Right atrium auricular region (tissue), 2 donors: ENCODE data around the gene CNDP1. TPM values are rescaled to one million over a fixed set of nuclear protein-coding genes. Genes with fewer than 3 reads are reported as not detected.

ENCODE experiments used
- DNase-seq: peaks from one replicate; pipeline ENCODE4 v3.0.0-alpha.2; 2019; ENCODE audit warnings: low spot score
- H3K27ac ChIP-seq, 2 donors: fragments of 200-600 bp; sonication (generic); 1 replicate in 1 of 2; 2 replicates in 1 of 2; pipeline ENCODE4 v1.5.1; 2016 to 2019
- H3K27me3 ChIP-seq, 2 donors: fragments of 200-600 bp; sonication (generic); one replicate each; pipeline versions ENCODE4 v1.5.1 to v1.6.0; 2017 to 2019
- H3K36me3 ChIP-seq: fragments of 200-600 bp; sonication (generic); one replicate; pipeline ENCODE4 v1.5.1; 2016
- H3K4me1 ChIP-seq, 2 donors: fragments of 200-600 bp; sonication (generic); one replicate each; pipeline versions ENCODE4 v1.5.1 to v1.6.0; 2017 to 2019
- H3K4me3 ChIP-seq, 2 donors: fragments of 200-600 bp; sonication (generic); 1 replicate in 1 of 2; 2 replicates in 1 of 2; pipeline ENCODE4 v1.5.1; 2017 to 2019; ENCODE audit warnings: mild to moderate bottlenecking in 1 of 2, moderate library complexity in 1 of 2
- H3K9me3 ChIP-seq, 2 donors: fragments of 200-600 bp; sonication (generic); one replicate each; pipeline ENCODE4 v1.5.1; 2019
- CTCF ChIP-seq, 2 donors: fragments of 200-600 bp; sonication (generic); IDR thresholded peaks; one replicate each; pipeline ENCODE4 v1.5.1; 2019; ENCODE audit warnings: antibody characterized with exemption in 2 of 2
- total RNA-seq, 2 donors: library from RNA; depleted of rRNA; stranded (reverse); fragments of >200 nt; gene quantifications; one replicate each; pipeline ENCODE4 v1.1.0, GENCODE V29; 2016

The CNDP1 gene
- total RNA-seq, 2 donors from 2014 or later = not detected

- no peak for DNase-seq
- no peaks in the 10 kb centered on the region for H3K9me3 ChIP-seq
- H3K4me3 ChIP-seq = no peak overlapping the region
- no peaks in the 10 kb centered on the region for H3K4me1 ChIP-seq
- no peak for TF ChIP-seq CTCF (IDR thresholded peaks at IDR 0.05)
- no peaks in the 10 kb centered on the region for H3K36me3 ChIP-seq
- H3K27ac ChIP-seq = no peak overlapping the region
- H3K27me3 ChIP-seq = no peaks in the 10 kb centered on the region
Measured at GRCh38 chr18:74528478-74528877, 5.8 kb upstream of the CNDP1 start.

- Histone ChIP-seq H3K27ac (no peak overlapping the region), H3K36me3 (no peaks in the 10 kb centered on the region), H3K9me3 (no peaks in the 10 kb centered on the region), H3K4me1 (no peaks in the 10 kb centered on the region), H3K27me3 (no peaks in the 10 kb centered on the region), H3K4me3 (no peak overlapping the region)
- DNase-seq = no peak
- no peak for TF ChIP-seq CTCF (IDR thresholded peaks at IDR 0.05)
Measured at GRCh38 chr18:74528913-74529312, 5.4 kb upstream of the CNDP1 start.

GRCh38 chr18:74529378-74529777 is 4.9 kb upstream of the CNDP1 start:
- DNase-seq = no peak
- Histone ChIP-seq H3K9me3 (no peaks in the 10 kb centered on the region), H3K4me1 (no peaks in the 10 kb centered on the region), H3K27ac (no peak overlapping the region), H3K4me3 (no peak overlapping the region), H3K36me3 (no peaks in the 10 kb centered on the region), H3K27me3 (no peaks in the 10 kb centered on the region)
- no peak for TF ChIP-seq CTCF (IDR thresholded peaks at IDR 0.05)

GRCh38 chr18:74529811-74530583 is 4.3 kb upstream of the CNDP1 start:
- TF ChIP-seq CTCF (IDR thresholded peaks at IDR 0.05) = no peak
- Histone ChIP-seq H3K36me3 (no peaks in the 10 kb centered on the region), H3K9me3 (no peaks in the 10 kb centered on the region), H3K4me3 (no peak overlapping the region), H3K4me1 (no peaks in the 10 kb centered on the region), H3K27me3 (no peaks in the 10 kb centered on the region), H3K27ac (no peak overlapping the region)
- no peak for DNase-seq

- TF ChIP-seq CTCF (IDR thresholded peaks at IDR 0.05) = no peak
- Histone ChIP-seq H3K27me3 (no peaks in the 10 kb centered on the region), H3K9me3 (no peaks in the 10 kb centered on the region), H3K4me1 (no peaks in the 10 kb centered on the region), H3K27ac (no peak overlapping the region), H3K36me3 (no peaks in the 10 kb centered on the region), H3K4me3 (no peak overlapping the region)
- DNase-seq = no peak
Measured at GRCh38 chr18:74530584-74530862, 3.8 kb upstream of the CNDP1 start.

- DNase-seq = no peak
- no peaks in the 10 kb centered on the region for H3K27me3 ChIP-seq
- no peak overlapping the region for H3K27ac ChIP-seq
- H3K4me1 ChIP-seq = no peaks in the 10 kb centered on the region
- no peak overlapping the region for H3K4me3 ChIP-seq
- H3K36me3 ChIP-seq = no peaks in the 10 kb centered on the region
- TF ChIP-seq CTCF (IDR thresholded peaks at IDR 0.05) = no peak
- H3K9me3 ChIP-seq = no peaks in the 10 kb centered on the region
Measured at GRCh38 chr18:74531043-74531442, 3.3 kb upstream of the CNDP1 start.
